Measurements from ENCODE around the gene CGNL1. TPM values are rescaled to one million over a fixed set of nuclear protein-coding genes. Genes with fewer than 3 reads are reported as not detected.

Gene CGNL1
- total RNA-seq, 1 experiment from 2014 or later = 34.6 TPM

GRCh38 chr15:57532731-57533447, 156.6 kb downstream of the CGNL1 start:
- H3K4ac ChIP-seq (ENCODE audit: low read depth, low read length) = no peak overlapping the region
- no peak overlapping the region for H3K4me3 Mint-ChIP-seq
- no peak overlapping the region for H2AK5ac ChIP-seq (ENCODE audit: insufficient read length, low read length)
- H3K56ac ChIP-seq (ENCODE audit: insufficient read length, low read depth, low read length) = no peak overlapping the region
- DNase-seq = no peak
- no peaks in the 10 kb centered on the region for H3K9me3 Mint-ChIP-seq
- no peak overlapping the region for H3K14ac ChIP-seq (ENCODE audit: insufficient read depth, low read length)
- H3K9ac ChIP-seq (ENCODE audit: extremely low read depth, insufficient read length, low read length) = no peak overlapping the region
- no peak overlapping the region for H3K27ac Mint-ChIP-seq
- no CpG with 5 or more reads among the region's 6 CpGs for WGBS (ENCODE audit: extremely low coverage, insufficient read length, low lambda C conversion rate)
- H3K4me2 ChIP-seq (ENCODE audit: insufficient read depth, insufficient read length, low read length) = no peak overlapping the region
- H3T11ph ChIP-seq (ENCODE audit: low read length) = no peak overlapping the region
- no peak overlapping the region for H2AFZ ChIP-seq (ENCODE audit: low read length)
- no peak overlapping the region for H2BK12ac ChIP-seq (ENCODE audit: insufficient read length, low read depth, low read length)
- TF ChIP-seq CTCF (conservative IDR thresholded peaks at IDR 0.05) = no peak
- no peaks in the 10 kb centered on the region for H3K79me1 ChIP-seq (ENCODE audit: insufficient read depth, low read depth, low read length, poor library complexity, severe bottlenecking)
- no peak overlapping the region for H4K91ac ChIP-seq (ENCODE audit: insufficient read length, low read depth, low read length)
- peaks cover 4% of the 10 kb centered on the region for H3K4me1 ChIP-seq (ENCODE audit: insufficient read depth, low read length)
- no peak overlapping the region for H2BK5ac ChIP-seq (ENCODE audit: insufficient read length, low read length)
- H3K4me1 Mint-ChIP-seq = peaks cover 28 to 32% of the 10 kb centered on the region in 2 experiments
- H2BK15ac ChIP-seq (ENCODE audit: low read depth, low read length) = no peak overlapping the region
- no peaks in the 10 kb centered on the region for H3K9me3 ChIP-seq (ENCODE audit: control insufficient read depth, low read depth, low read length)
- no peak overlapping the region for H4K8ac ChIP-seq (replicated peaks; ENCODE audit: insufficient read length, low read depth, low read length)
- H3K79me2 ChIP-seq (ENCODE audit: insufficient read depth, low read length) = no peaks in the 10 kb centered on the region
- no peak overlapping the region for H3K23ac ChIP-seq (ENCODE audit: insufficient read length, low read depth, low read length)
- H3K36me3 Mint-ChIP-seq (ENCODE audit: insufficient read depth in 1 of 3, low read depth in 3 of 3) = peaks cover 19 to 52% (median 43%) of the 10 kb centered on the region in 3 experiments
- no peaks in the 10 kb centered on the region for H3K27me3 Mint-ChIP-seq (ENCODE audit: low read depth)
- H3K23me2 ChIP-seq (ENCODE audit: insufficient read length, low read depth, low read length, poor library complexity, severe bottlenecking) = no peaks in the 10 kb centered on the region
- no peaks in the 10 kb centered on the region for H3K27me3 ChIP-seq (ENCODE audit: insufficient read depth, low read length)
- H4K20me1 ChIP-seq (ENCODE audit: control insufficient read depth, insufficient read depth, insufficient read length) = no peaks in the 10 kb centered on the region
- H4K5ac ChIP-seq (ENCODE audit: insufficient read length, low read depth, low read length) = no peak overlapping the region
- H3K18ac ChIP-seq (ENCODE audit: insufficient read length, low read depth, low read length) = no peak overlapping the region
- H2BK120ac ChIP-seq (ENCODE audit: low read depth, low read length, poor library complexity, severe bottlenecking) = no peak overlapping the region
- H3K27ac ChIP-seq (ENCODE audit: insufficient read length, low read depth, low read length) = no peak overlapping the region
- no peak overlapping the region for H2BK20ac ChIP-seq (ENCODE audit: low read depth, low read length, poor library complexity, severe bottlenecking)
